K562 (cell line): Measurements from ENCODE around the gene GRB2. TPM values are rescaled to one million over a fixed set of nuclear protein-coding genes. Genes with fewer than 3 reads are reported as not detected.
A peak's percentile ranks its signal among the peaks of the same experiment; 100 is the strongest.

Experiments
- CHD1 ChIP-seq: fragments of 200-600 bp; sonication (generic); IDR thresholded peaks from one replicate; pipeline ENCODE4 v1.6.1; 2012; ENCODE audit warnings: mild to moderate bottlenecking, moderate library complexity, low read length, inconsistent platforms
- CREB1 ChIP-seq, 2 experiments: sonication (generic) in 1 of 2; formaldehyde crosslinking in 1 of 2; IDR thresholded peaks; 2 replicates each; pipeline versions ENCODE4 v1.6.1 to v1.8.0; 2012 to 2022; ENCODE audit warnings: inconsistent platforms in 1 of 2, mild to moderate bottlenecking in 1 of 2, missing genetic modification reagents in 1 of 2, moderate library complexity in 1 of 2
- CREM ChIP-seq: IDR thresholded peaks from 2 replicates; pipeline ENCODE4 v1.6.1; 2014; ENCODE audit warnings: antibody characterized with exemption, low read depth
- E2F6 ChIP-seq, 2 experiments: IDR thresholded peaks; 2 replicates each; pipeline ENCODE4 v1.6.1; 2011; ENCODE audit warnings: borderline replicate concordance in 1 of 2, control low read depth in 1 of 2, low read depth in 1 of 2, low read length in 1 of 2, mild to moderate bottlenecking in 1 of 2, mixed read lengths in 1 of 2, moderate library complexity in 1 of 2; ENCODE audit not compliant: insufficient read depth in 1 of 2, insufficient read length in 1 of 2, poor library complexity in 1 of 2, severe bottlenecking in 1 of 2; ENCODE audit errors: extremely low read depth in 1 of 2
- HMGXB4 ChIP-seq: sonication (generic); formaldehyde crosslinking; IDR thresholded peaks from 2 replicates; pipeline ENCODE4 v1.8.1; 2023; ENCODE audit warnings: mild to moderate bottlenecking, missing genetic modification reagents
- JUND ChIP-seq, 2 experiments: IDR thresholded peaks; 2 replicates in 1 of 2; 3 replicates in 1 of 2; pipeline ENCODE4 v1.6.1; 2011; ENCODE audit warnings: borderline replicate concordance in 2 of 2, low read depth in 2 of 2, low read length in 2 of 2, improper control_type of control experiment in 1 of 2, missing biosample characterization in 1 of 2, missing genetic modification characterization in 1 of 2, missing genetic modification reagents in 1 of 2
- KDM5B ChIP-seq: fragments of 200-600 bp; sonication (generic); IDR thresholded peaks from 2 replicates; pipeline ENCODE4 v1.6.1; 2012; ENCODE audit warnings: low read depth, mild to moderate bottlenecking, moderate library complexity, low read length, control low read depth, inconsistent platforms; ENCODE audit not compliant: insufficient replicate concordance
- MBD1 ChIP-seq: fragments of 250-450 bp; sonication (Bioruptor Pico); IDR thresholded peaks from 2 replicates; pipeline ENCODE4 v1.8.0; 2022; ENCODE audit warnings: inconsistent platforms
- MEIS2 ChIP-seq: fragments of 450-650 bp; IDR thresholded peaks from 2 replicates; pipeline ENCODE4 v1.6.1; 2014; ENCODE audit warnings: mild to moderate bottlenecking; ENCODE audit not compliant: partially characterized antibody
- TCF15 ChIP-seq: fragments of 250-450 bp; sonication (Bioruptor Pico); IDR thresholded peaks from 2 replicates; pipeline ENCODE4 v1.8.0; 2022; ENCODE audit warnings: moderate library complexity, mild to moderate bottlenecking, inconsistent platforms
- TEAD1 ChIP-seq, 2 experiments: fragments of 450-650 bp in 1 of 2; sonication (generic) in 1 of 2; formaldehyde crosslinking; IDR thresholded peaks; 2 replicates each; pipeline versions ENCODE4 v1.4.0 to v1.8.0; 2020 to 2022; ENCODE audit warnings: mild to moderate bottlenecking in 2 of 2, missing genetic modification reagents in 1 of 2
- ZBTB11 ChIP-seq, 3 experiments: fragments of 200-800 bp in 1 of 3; fragments of 250-450 bp in 1 of 3; fragments of 450-650 bp in 1 of 3; sonication (Bioruptor Pico) in 1 of 3; sonication (Bioruptor generic) in 1 of 3; formaldehyde crosslinking in 1 of 3; IDR thresholded peaks; 2 replicates each; pipeline versions ENCODE4 v1.6.1 to v1.8.0; 2016 to 2022; ENCODE audit warnings: mild to moderate bottlenecking in 2 of 3, missing genetic modification characterization in 2 of 3, missing compliant biosample characterization in 1 of 3, moderate library complexity in 1 of 3
- ZBTB17 ChIP-seq: fragments of 450-650 bp; formaldehyde crosslinking; IDR thresholded peaks from 2 replicates; pipeline ENCODE4 v1.4.0; 2020; ENCODE audit warnings: mild to moderate bottlenecking
- ZNF23 ChIP-seq: fragments of 250-450 bp; sonication (Bioruptor Pico); IDR thresholded peaks from 2 replicates; pipeline ENCODE4 v1.4.0; 2020; ENCODE audit warnings: mild to moderate bottlenecking
- polyA plus RNA-seq, 8 experiments: library from polyadenylated mRNA; depleted of rRNA in 4 of 8; stranded (reverse) in 5 of 8; unstranded in 3 of 8; fragments of >200 nt; fragmentation: Nextera tagmentation in 2 of 8; fragmentation: Illumina TruSeq in 1 of 8; extraction: Ambion mirVana in 2 of 8; extraction: Trizol in 1 of 8; gene quantifications; 2 replicates each; pipeline versions ENCODE4 v1.2.1 to v1.2.3, GENCODE V29; 2011 to 2014; ENCODE audit warnings: inconsistent platforms in 1 of 8, missing spikeins in 1 of 8
- total RNA-seq, 7 experiments: library from RNA; depleted of rRNA in 6 of 7; stranded (reverse); fragments of >200 nt in 6 of 7; fragmentation: Illumina TruSeq in 2 of 7; extraction: Trizol in 2 of 7; gene quantifications; 2 replicates each; pipeline versions ENCODE4 v1.2.1 to v1.2.3, GENCODE V29; 2011 to 2021; ENCODE audit warnings: low replicate concordance in 1 of 7

GRB2 gene
- total and polyA plus RNA-seq, 9 of the 15 experiments (the other 6 are each of a cell fraction or from before 2014, with no cell fraction given): 57.2 to 136 (median 84.8) TPM

DNA sequence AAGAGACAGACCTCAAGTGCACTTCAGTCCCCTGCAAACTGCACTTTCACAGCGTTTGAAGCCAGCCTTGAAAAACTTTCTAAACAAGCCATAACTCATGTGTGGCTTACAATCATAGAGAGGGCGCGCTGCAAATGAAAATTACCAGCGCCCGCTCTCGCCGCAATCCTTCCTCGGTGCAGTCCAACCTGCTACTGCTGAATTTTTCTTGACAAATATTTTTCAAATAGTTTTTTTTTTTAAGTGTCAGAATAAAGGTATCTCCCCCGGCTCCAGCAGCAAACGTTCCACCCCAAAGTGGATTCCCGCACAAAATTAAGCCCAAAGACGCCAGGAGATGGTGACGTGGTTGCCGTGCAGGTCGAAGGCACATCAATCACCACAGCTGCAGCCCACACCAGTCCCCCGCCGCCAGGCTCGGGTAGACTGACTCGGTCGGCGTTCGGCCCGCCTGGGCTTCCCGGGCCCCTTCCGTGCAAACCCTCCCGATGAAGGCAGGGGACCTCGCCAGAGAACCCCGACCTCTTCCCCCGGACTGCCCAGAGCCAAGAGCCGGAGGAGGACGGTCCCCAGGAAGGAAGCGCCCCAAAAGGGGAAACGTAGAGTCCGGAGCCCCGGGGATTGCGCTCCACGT is 630 bp downstream of the GRB2 start (continued):
- TF ChIP-seq MBD1: no peak
- peak in 1 of 2 experiments; percentile 22 for TF ChIP-seq E2F6 (IDR thresholded peaks at IDR 0.05; ENCODE audit: borderline replicate concordance in 1 of 2, extremely low read depth in 1 of 2, insufficient read depth in 1 of 2, insufficient read length in 1 of 2, low read depth in 1 of 2, low read length in 1 of 2, poor library complexity in 1 of 2, severe bottlenecking in 1 of 2)
- no peak for TF ChIP-seq ZNF23 (CRISPR knock-in tag)
- TF ChIP-seq TCF15: no peak
- TF ChIP-seq ZBTB17 (CRISPR knock-in tag): peak; percentile 71; the same call in 1 of the 2 replicates
- peak; percentile 84 for TF ChIP-seq MEIS2
- peak; percentile 59 for TF ChIP-seq CREM
- TF ChIP-seq KDM5B: peak; percentile 13
- 0 out of 2 replicates have a peak, but pooled peaks have one; percentile 15 for TF ChIP-seq JUND (IDR thresholded peaks at IDR 0.05; ENCODE audit: borderline replicate concordance, low read depth, low read length)
- no peak for TF ChIP-seq JUND (tag; IDR thresholded peaks at IDR 0.05; ENCODE audit: borderline replicate concordance, low read depth, low read length)
- peak; percentile 87 for TF ChIP-seq CHD1
- TF ChIP-seq TEAD1 (CRISPR knock-in tag; IDR thresholded peaks at IDR 0.05): 0 out of 4 replicates have a peak, but pooled peaks of 1 of the 2 experiments have one; percentile 10
- TF ChIP-seq ZBTB11 (CRISPR knock-in tag; IDR thresholded peaks at IDR 0.05): 0 out of 6 replicates have a peak, but pooled peaks of 1 of the 3 experiments have one; percentile 1
- 0 out of 2 replicates have a peak, but pooled peaks have one; percentile 22 for TF ChIP-seq HMGXB4
- peak; percentile 17; the same call in 1 of the 2 replicates for TF ChIP-seq CREB1 (IDR thresholded peaks at IDR 0.05)
- no peak for TF ChIP-seq CREB1 (CRISPR knock-in tag; IDR thresholded peaks at IDR 0.05)
